Activated naive CD4-positive, alpha-beta T cell treated with anti-CD3 and anti-CD28 coated beads for 36 hours (primary cell): ENCODE data around the gene HRG. TPM values are rescaled to one million over a fixed set of nuclear protein-coding genes. Genes with fewer than 3 reads are reported as not detected.

Source experiments
- CTCF ChIA-PET: fragments of 350-600 bp; sonication (Branson Sonifier 250); formaldehyde crosslinking; loops from one replicate; lab custom pipeline; 2021; ENCODE audit warnings: antibody characterized with exemption; lab: Charles Lee
- DNase-seq: peaks from one replicate; pipeline ENCODE4 v3.0.0-alpha.2; 2020
- H3K27ac Mint-ChIP-seq: one replicate; pipeline ENCODE4 v1.8.0; 2021; ENCODE audit warnings: mild to moderate bottlenecking, mixed read lengths
- H3K27me3 Mint-ChIP-seq: one replicate; pipeline ENCODE4 v1.8.0; 2021; ENCODE audit warnings: low read depth, mixed read lengths
- H3K36me3 Mint-ChIP-seq: one replicate; pipeline ENCODE4 v1.8.0; 2021; ENCODE audit warnings: low read depth, mixed read lengths
- H3K4me1 Mint-ChIP-seq: one replicate; pipeline ENCODE4 v1.8.0; 2021; ENCODE audit warnings: low read depth, mixed read lengths
- H3K4me3 Mint-ChIP-seq: one replicate; pipeline ENCODE4 v1.8.0; 2021; ENCODE audit warnings: mild to moderate bottlenecking, moderate library complexity, mixed read lengths
- H3K9me3 Mint-ChIP-seq: one replicate; pipeline ENCODE4 v1.8.0; 2021; ENCODE audit warnings: mixed read lengths
- intact Hi-C: fragments of 100-400 bp; cut with micrococcal nuclease; formaldehyde crosslinking; loops from one replicate; pipeline ENCODE4 v1.15.1; 2023
- total RNA-seq, 2 experiments: library from RNA; stranded (reverse); gene quantifications; one replicate each; pipeline ENCODE4 v1.2.3, GENCODE V29; 2021

HRG gene
- total RNA-seq, 2 experiments from 2014 or later: not detected

- Mint-ChIP-seq H3K27me3 (peaks cover 6% of the 10 kb centered on the region), H3K27ac (no peak overlapping the region), H3K9me3 (no peaks in the 10 kb centered on the region), H3K36me3 (no peaks in the 10 kb centered on the region), H3K4me1 (peaks cover 24% of the 10 kb centered on the region), H3K4me3 (no peak overlapping the region)
- DNase-seq: no peak
- CTCF ChIA-PET: interaction anchor here (2.1 kb wide), 1 partner anchor 24 kb away, joined by 11 read pairs; no protein-coding TSS in a partner anchor
- intact Hi-C loops: no loop called here
Observed at GRCh38 chr3:186640929-186641328, 24.9 kb upstream of the HRG start.

GRCh38 chr3:186642014-186642413 lies 23.8 kb upstream of the HRG start:
- peak; percentile 18 for DNase-seq
- H3K4me1 Mint-ChIP-seq: peaks cover 24% of the 10 kb centered on the region
- no peaks in the 10 kb centered on the region for H3K36me3 Mint-ChIP-seq
- peaks cover 6% of the 10 kb centered on the region for H3K27me3 Mint-ChIP-seq
- H3K27ac Mint-ChIP-seq: peak overlapping the region; percentile 1
- CTCF ChIA-PET: interaction anchor here (2.1 kb wide), 1 partner anchor 25 kb away, joined by 11 read pairs; no protein-coding TSS in a partner anchor
- no peaks in the 10 kb centered on the region for H3K9me3 Mint-ChIP-seq
- no peak overlapping the region for H3K4me3 Mint-ChIP-seq
- intact Hi-C loops: no loop called here

- H3K36me3 Mint-ChIP-seq: no peaks in the 10 kb centered on the region
- peaks cover 24% of the 10 kb centered on the region for H3K4me1 Mint-ChIP-seq
- intact Hi-C loops: loop anchor here (1.0 kb wide), 2 partner anchors 26 to 110 kb away; no protein-coding TSS in a partner anchor
- no peak overlapping the region for H3K4me3 Mint-ChIP-seq
- CTCF ChIA-PET: interaction anchor here (0.6 to 1.7 kb wide), 3 partner anchors 27 to 33 kb away, joined by 3 to 6 read pairs (median 5); no protein-coding TSS in a partner anchor
- peaks cover 6% of the 10 kb centered on the region for H3K27me3 Mint-ChIP-seq
- peak; percentile 46 for DNase-seq
- peak overlapping the region; percentile 52 for H3K27ac Mint-ChIP-seq
- H3K9me3 Mint-ChIP-seq: no peaks in the 10 kb centered on the region
Observed at GRCh38 chr3:186643493-186643892, 22.3 kb upstream of the HRG start.

- Mint-ChIP-seq H3K4me1 (peaks cover 24% of the 10 kb centered on the region), H3K36me3 (no peaks in the 10 kb centered on the region), H3K4me3 (no peak overlapping the region), H3K27me3 (peaks cover 6% of the 10 kb centered on the region), H3K9me3 (no peaks in the 10 kb centered on the region), H3K27ac (no peak overlapping the region)
- intact Hi-C loops: no loop called here
- no peak for DNase-seq
- CTCF ChIA-PET: interaction anchor here (1.7 kb wide), 1 partner anchor 30 kb away, joined by 6 read pairs; no protein-coding TSS in a partner anchor
Observed at GRCh38 chr3:186644683-186645082, 21.1 kb upstream of the HRG start.

GRCh38 chr3:186646106-186646505 lies 19.7 kb upstream of the HRG start:
- no peak for DNase-seq
- Mint-ChIP-seq H3K9me3 (no peaks in the 10 kb centered on the region), H3K4me3 (no peak overlapping the region), H3K4me1 (peaks cover 24% of the 10 kb centered on the region), H3K36me3 (no peaks in the 10 kb centered on the region), H3K27me3 (peaks cover 2% of the 10 kb centered on the region), H3K27ac (no peak overlapping the region)
- CTCF ChIA-PET: no interaction called here
- intact Hi-C loops: no loop called here

GRCh38 chr3:186646841-186647240 lies 19.0 kb upstream of the HRG start:
- Mint-ChIP-seq H3K4me1 (peaks cover 23% of the 10 kb centered on the region), H3K27me3 (peaks cover 2% of the 10 kb centered on the region), H3K9me3 (no peaks in the 10 kb centered on the region), H3K4me3 (no peak overlapping the region), H3K27ac (no peak overlapping the region), H3K36me3 (no peaks in the 10 kb centered on the region)
- CTCF ChIA-PET: no interaction called here
- no peak for DNase-seq
- intact Hi-C loops: no loop called here

- no peak for DNase-seq
- Mint-ChIP-seq H3K27me3 (peaks cover 5% of the 10 kb centered on the region), H3K27ac (no peak overlapping the region), H3K4me1 (peaks cover 5% of the 10 kb centered on the region), H3K36me3 (no peaks in the 10 kb centered on the region), H3K4me3 (no peak overlapping the region), H3K9me3 (no peaks in the 10 kb centered on the region)
- intact Hi-C loops: no loop called here
- CTCF ChIA-PET: interaction anchor here (0.7 kb wide), 1 partner anchor 686 kb away, joined by 3 read pairs; no protein-coding TSS in a partner anchor
Observed at GRCh38 chr3:186648851-186649250, 17.0 kb upstream of the HRG start.

- CTCF ChIA-PET: no interaction called here
Observed at GRCh38 chr3:186651678-186652215, 14.1 kb upstream of the HRG start.

GRCh38 chr3:186653080-186653707 lies 12.6 kb upstream of the HRG start:
- no peak overlapping the region for H3K27ac Mint-ChIP-seq
- intact Hi-C loops: no loop called here
- CTCF ChIA-PET: no interaction called here
- H3K9me3 Mint-ChIP-seq: no peaks in the 10 kb centered on the region
- no peaks in the 10 kb centered on the region for H3K36me3 Mint-ChIP-seq
- DNase-seq: no peak
- H3K4me3 Mint-ChIP-seq: no peak overlapping the region
- peaks cover 7% of the 10 kb centered on the region for H3K27me3 Mint-ChIP-seq
- H3K4me1 Mint-ChIP-seq: no peaks in the 10 kb centered on the region

More at GRCh38 chr3:186651678-186652215, 14.1 kb upstream of the HRG start:
- no peak for DNase-seq
- peaks cover 5% of the 10 kb centered on the region for H3K27me3 Mint-ChIP-seq
- no peak overlapping the region for H3K4me3 Mint-ChIP-seq
- H3K4me1 Mint-ChIP-seq: no peaks in the 10 kb centered on the region
- no peaks in the 10 kb centered on the region for H3K9me3 Mint-ChIP-seq
- H3K36me3 Mint-ChIP-seq: no peaks in the 10 kb centered on the region
- H3K27ac Mint-ChIP-seq: no peak overlapping the region
- intact Hi-C loops: no loop called here

- CTCF ChIA-PET: no interaction called here
- Mint-ChIP-seq H3K4me1 (no peaks in the 10 kb centered on the region), H3K27ac (no peak overlapping the region), H3K36me3 (no peaks in the 10 kb centered on the region), H3K27me3 (peaks cover 8% of the 10 kb centered on the region), H3K9me3 (no peaks in the 10 kb centered on the region), H3K4me3 (no peak overlapping the region)
- intact Hi-C loops: no loop called here
- no peak for DNase-seq
Observed at GRCh38 chr3:186653984-186654383, 11.8 kb upstream of the HRG start.

- intact Hi-C loops: no loop called here
- CTCF ChIA-PET: no interaction called here
- DNase-seq: no peak
- Mint-ChIP-seq H3K4me1 (peaks cover 4% of the 10 kb centered on the region), H3K9me3 (no peaks in the 10 kb centered on the region), H3K27ac (no peak overlapping the region), H3K27me3 (no peaks in the 10 kb centered on the region), H3K36me3 (no peaks in the 10 kb centered on the region), H3K4me3 (no peak overlapping the region)
Observed at GRCh38 chr3:186663361-186664118, 2.3 kb upstream of the HRG start.

GRCh38 chr3:186664119-186664495 lies 1.7 kb upstream of the HRG start:
- no peaks in the 10 kb centered on the region for H3K27me3 Mint-ChIP-seq
- CTCF ChIA-PET: no interaction called here
- DNase-seq: no peak
- H3K4me1 Mint-ChIP-seq: peaks cover 5% of the 10 kb centered on the region
- intact Hi-C loops: no loop called here
- H3K9me3 Mint-ChIP-seq: no peaks in the 10 kb centered on the region
- no peak overlapping the region for H3K4me3 Mint-ChIP-seq
- H3K27ac Mint-ChIP-seq: no peak overlapping the region
- H3K36me3 Mint-ChIP-seq: no peaks in the 10 kb centered on the region
